Heart left ventricle (tissue), 16 donors: Measurements from ENCODE around the gene WDR18. TPM values are rescaled to one million over a fixed set of nuclear protein-coding genes. Genes with fewer than 3 reads are reported as not detected.

Experiments
- ATAC-seq, 4 donors: fragments of 200-7000 bp; cut with Tn5 transposase; one replicate each; pipeline ENCODE4 v1.9.1; 2020 to 2022; ENCODE audit warnings: moderate library complexity in 4 of 4, mild to moderate bottlenecking in 3 of 4, moderate number of reproducible peaks in 1 of 4
- DNase-seq, 5 donors: peaks; one replicate each; pipeline ENCODE4 v3.0.0-alpha.2; 2020
- H3K27ac ChIP-seq, 12 donors: fragments of 200-600 bp; sonication (generic) in 4 of 12; one replicate each; pipeline versions ENCODE4 v1.5.0 to v1.8.0; 2016 to 2022; ENCODE audit warnings: mild to moderate bottlenecking in 2 of 12
- H3K27me3 ChIP-seq, 9 donors: fragments of 200-600 bp; sonication (generic) in 2 of 9; one replicate each; pipeline versions ENCODE4 v1.5.1 to v1.8.0; 2016 to 2022; ENCODE audit warnings: mild to moderate bottlenecking in 3 of 9
- H3K36me3 ChIP-seq, 9 donors: fragments of 200-600 bp; sonication (generic) in 2 of 9; one replicate each; pipeline versions ENCODE4 v1.5.0 to v1.8.0; 2018 to 2022; ENCODE audit warnings: mild to moderate bottlenecking in 2 of 9
- H3K4me1 ChIP-seq, 12 donors: fragments of 200-600 bp; sonication (generic) in 4 of 12; one replicate each; pipeline versions ENCODE4 v1.5.0 to v1.8.0; 2016 to 2022; ENCODE audit warnings: mild to moderate bottlenecking in 3 of 12
- H3K4me3 ChIP-seq, 12 donors: fragments of 200-600 bp; sonication (generic) in 4 of 12; one replicate each; pipeline versions ENCODE4 v1.5.0 to v1.8.0; 2017 to 2022; ENCODE audit warnings: mild to moderate bottlenecking in 9 of 12, moderate library complexity in 4 of 12
- H3K9me3 ChIP-seq, 12 donors: fragments of 200-600 bp; sonication (generic) in 4 of 12; one replicate each; pipeline versions ENCODE4 v1.5.0 to v1.8.0; 2016 to 2022; ENCODE audit warnings: mild to moderate bottlenecking in 1 of 12
- POLR2A ChIP-seq, 2 donors: fragments of 450-650 bp; IDR thresholded peaks; one replicate each; pipeline ENCODE4 v1.6.1; 2017; ENCODE audit warnings: antibody characterized with exemption in 2 of 2, mild to moderate bottlenecking in 2 of 2, moderate library complexity in 2 of 2
- WGBS, 4 donors: extraction: QIAGEN DNeasy Blood & Tissue Kit in 2 of 4; methylation state at CpG; one replicate each; pipeline versions ENCODE4 v1.1.5 to v1.1.7; 2013 to 2018; 5-methylcytosine and 5-hydroxymethylcytosine counted together
- intact Hi-C, 10 donors: fragments of 100-400 bp; cut with DNase I; formaldehyde crosslinking; loops; one replicate each; pipeline versions ENCODE4 v1.11.1 to v1.14.2; 2022
- polyA plus RNA-seq, 2 donors: library from polyadenylated mRNA; stranded (reverse); fragments of 200-250 nt; gene quantifications; one replicate each; pipeline ENCODE4 v1.2.3, GENCODE V29; 2013
- total RNA-seq, 9 donors: library from RNA; depleted of rRNA in 2 of 9; stranded (reverse); fragments of >200 nt in 2 of 9; fragmentation: NEBNext Ultra II Directional in 3 of 9; extraction: Animal tissue kit (Norgen Biotek cat#: 25700) in 3 of 9; gene quantifications; one replicate each; pipeline versions ENCODE4 v1.1.0 to v1.2.4, GENCODE V29; 2016 to 2023
- TF ChIP-seq, protein P1 (sequence below), 12 donors: fragments of 200-600 bp; sonication (generic) in 4 of 12; IDR thresholded peaks; one replicate each; pipeline versions ENCODE4 v1.5.0 to v1.8.0; 2018 to 2022; ENCODE audit warnings: antibody characterized with exemption in 12 of 12, mild to moderate bottlenecking in 5 of 12
- donor health status: ischemic (EF 13 %, LVEDD 7.1; RV severe dilation, severe dysfunction).
- donor health status: healthy with polysubstance abuse.
- donor health status: DM: no; HTN: yes; CAD: no.
- donor health status: DM: no; HTN: no; CAD: no.
- donor health status: ischemic (EF 25% LVEDD 6.9; RV normal size, moderate dysfunction).
- donor health status: ischemic (EF 25% LVEDD 5.7; RV mildly dilated, moderate dysfunction).
- donor health status: healthy.
- donor health status: DM: yes; HTN: yes; CAD: no.
- donor health status: ischemic (EF 35%, LVEDD 5.7; RV mildly dilated, moderate dysfunction).
- donor health status: nonischemic (EF 11% LVEDD 7.7; RV severe dilation, severe dysfunction).
- donor health status: DM: yes; HTN: yes; CAD: no.
- donor health status: PGD.
- donor health status: ischemic (EF 29% LVEDD 5.4; RV normal size, mild dysfunction).
- donor health status: nonischemic (EF 23%, LVEDD 6.1; RV moderate dilation, normal function).

WDR18 gene
- total and polyA plus RNA-seq, 11 donors: 15.6 to 36.3 (median 19.4) TPM

GRCh38 chr19:974564-975257 lies 9.4 kb upstream of the WDR18 start:
- intact Hi-C loops: loop anchor here in 1 of 10 donors (5.0 kb wide), 1 partner anchor 37 kb away; no protein-coding TSS in a partner anchor
- H3K36me3 ChIP-seq: peaks cover 0 to 28% (median 19%) of the 10 kb centered on the region in 9 donors
- no peak for DNase-seq
- peaks cover 0 to 14% (median 7%) of the 10 kb centered on the region in 12 donors for H3K9me3 ChIP-seq
- no peak overlapping the region for H3K4me3 ChIP-seq
- no peak overlapping the region for H3K27ac ChIP-seq
- H3K27me3 ChIP-seq: no peaks in the 10 kb centered on the region
- TF ChIP-seq, protein P1, sequence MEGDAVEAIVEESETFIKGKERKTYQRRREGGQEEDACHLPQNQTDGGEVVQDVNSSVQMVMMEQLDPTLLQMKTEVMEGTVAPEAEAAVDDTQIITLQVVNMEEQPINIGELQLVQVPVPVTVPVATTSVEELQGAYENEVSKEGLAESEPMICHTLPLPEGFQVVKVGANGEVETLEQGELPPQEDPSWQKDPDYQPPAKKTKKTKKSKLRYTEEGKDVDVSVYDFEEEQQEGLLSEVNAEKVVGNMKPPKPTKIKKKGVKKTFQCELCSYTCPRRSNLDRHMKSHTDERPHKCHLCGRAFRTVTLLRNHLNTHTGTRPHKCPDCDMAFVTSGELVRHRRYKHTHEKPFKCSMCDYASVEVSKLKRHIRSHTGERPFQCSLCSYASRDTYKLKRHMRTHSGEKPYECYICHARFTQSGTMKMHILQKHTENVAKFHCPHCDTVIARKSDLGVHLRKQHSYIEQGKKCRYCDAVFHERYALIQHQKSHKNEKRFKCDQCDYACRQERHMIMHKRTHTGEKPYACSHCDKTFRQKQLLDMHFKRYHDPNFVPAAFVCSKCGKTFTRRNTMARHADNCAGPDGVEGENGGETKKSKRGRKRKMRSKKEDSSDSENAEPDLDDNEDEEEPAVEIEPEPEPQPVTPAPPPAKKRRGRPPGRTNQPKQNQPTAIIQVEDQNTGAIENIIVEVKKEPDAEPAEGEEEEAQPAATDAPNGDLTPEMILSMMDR (IDR thresholded peaks at IDR 0.05): no peak
- TF ChIP-seq POLR2A (IDR thresholded peaks at IDR 0.05): no peak
- 76 to 83% (median 79%) methylated on average over 14 to 37 of the region's 37 CpGs for WGBS, 4 donors
- no peaks in the 10 kb centered on the region for H3K4me1 ChIP-seq
- ATAC-seq: peak in 1 of 4 donors; percentile 8

- no peak overlapping the region for H3K27ac ChIP-seq
- peaks cover 0 to 8% (median 0%) of the 10 kb centered on the region in 12 donors for H3K4me1 ChIP-seq
- TF ChIP-seq, protein P1 (IDR thresholded peaks at IDR 0.05): no peak
- no peak for TF ChIP-seq POLR2A (IDR thresholded peaks at IDR 0.05)
- H3K36me3 ChIP-seq: peaks cover 0 to 10% (median 5%) of the 10 kb centered on the region in 9 donors
- intact Hi-C loops: loop anchor here in 1 of 10 donors (5.0 kb wide), 1 partner anchor 39 kb away; no protein-coding TSS in a partner anchor
- DNase-seq: no peak
- ATAC-seq: no peak
- WGBS, 4 donors: 79 to 90% (median 80%) methylated on average over 9 to 10 of the region's 10 CpGs
- H3K9me3 ChIP-seq: peaks cover 0 to 4% (median 0%) of the 10 kb centered on the region in 12 donors
- no peak overlapping the region for H3K4me3 ChIP-seq
- no peaks in the 10 kb centered on the region for H3K27me3 ChIP-seq
Measured at GRCh38 chr19:976476-976875, 7.7 kb upstream of the WDR18 start.

- ATAC-seq: peak in 1 of 4 donors; percentile 6
Measured at GRCh38 chr19:977058-977464, 7.1 kb upstream of the WDR18 start.

GRCh38 chr19:979318-979741 lies 4.8 kb upstream of the WDR18 start:
- H3K36me3 ChIP-seq: no peaks in the 10 kb centered on the region
- 65 to 80% (median 74%) methylated on average over 12 to 19 of the region's 19 CpGs for WGBS, 4 donors
- DNase-seq (no peak), ATAC-seq (no peak)
- H3K27ac ChIP-seq: no peak overlapping the region
- peaks cover 3 to 26% (median 13%) of the 10 kb centered on the region in 12 donors for H3K4me1 ChIP-seq
- no peak for TF ChIP-seq POLR2A (IDR thresholded peaks at IDR 0.05)
- TF ChIP-seq, protein P1 (IDR thresholded peaks at IDR 0.05): no peak
- H3K9me3 ChIP-seq: no peaks in the 10 kb centered on the region
- H3K4me3 ChIP-seq: no peak overlapping the region
- H3K27me3 ChIP-seq: no peaks in the 10 kb centered on the region
- intact Hi-C loops: loop anchor here in 1 of 10 donors (5.0 kb wide), 1 partner anchor 42 kb away; no protein-coding TSS in a partner anchor

More at GRCh38 chr19:977058-977464, 7.1 kb upstream of the WDR18 start:
- 81 to 94% (median 85%) methylated on average over 22 to 24 of the region's 24 CpGs for WGBS, 4 donors
- no peak for DNase-seq
- TF ChIP-seq, protein P1 (IDR thresholded peaks at IDR 0.05): no peak
- TF ChIP-seq POLR2A (IDR thresholded peaks at IDR 0.05): no peak
- H3K36me3 ChIP-seq: peaks cover 0 to 4% (median 0%) of the 10 kb centered on the region in 9 donors
- H3K4me1 ChIP-seq: peaks cover 0 to 8% (median 0%) of the 10 kb centered on the region in 12 donors
- H3K4me3 ChIP-seq: no peak overlapping the region
- no peaks in the 10 kb centered on the region for H3K27me3 ChIP-seq
- no peaks in the 10 kb centered on the region for H3K9me3 ChIP-seq
- no peak overlapping the region for H3K27ac ChIP-seq
- intact Hi-C loops: loop anchor here in 1 of 10 donors (5.0 kb wide), 1 partner anchor 40 kb away; no protein-coding TSS in a partner anchor
